HepG2 (cell line): ENCODE data around the gene KRTAP5-1. TPM values are rescaled to one million over a fixed set of nuclear protein-coding genes. Genes with fewer than 3 reads are reported as not detected.

ENCODE experiments used
- ATAC-seq: fragments of 200-7000 bp; cut with Tn5 transposase; 3 replicates; pipeline ENCODE4 v1.9.1; 2020; ENCODE audit warnings: mild to moderate bottlenecking, moderate library complexity
- BruUV-seq: library from RNA; stranded (reverse); fragments of 400-500 nt; replicated peaks from 2 replicates; lab custom pipeline; 2021; lab: Mats Ljungman, UMichigan
- CTCF ChIA-PET: fragments of 300-600 bp; formaldehyde crosslinking; extraction: SDS; loops from one replicate; lab custom pipeline; 2021; ENCODE audit warnings: low total read pairs, inconsistent platforms, low intra/inter-chr PET ratio; lab: Yijun Ruan, JAX
- POLR2A ChIA-PET: fragments of 350-600 bp; sonication (Branson Sonifier 250); formaldehyde crosslinking; loops from one replicate; lab custom pipeline; 2020; ENCODE audit warnings: antibody characterized with exemption, inconsistent platforms; lab: Yijun Ruan, JAX
- DNase-seq: peaks from one replicate; pipeline ENCODE4 v3.0.0-alpha.2; 2015; ENCODE audit warnings: low spot score
- FAIRE-seq: peaks from 3 replicates; lab custom pipeline; 2011; peaks lifted over from hg19 to GRCh38; lab: Jason Lieb, UNC
- H2AFZ ChIP-seq: one replicate; pipeline ENCODE4 v1.6.1; 2011; ENCODE audit warnings: low read length, inconsistent platforms
- H3K27ac ChIP-seq: fragments of 300-600 bp; 3 replicates; pipeline ENCODE4 v1.8.0; 2011; ENCODE audit warnings: mixed run types, mild to moderate bottlenecking, mixed read lengths, low read length, inconsistent platforms; ENCODE audit not compliant: insufficient read depth; ENCODE audit errors: extremely low read length
- H3K27me3 ChIP-seq, 2 experiments: fragments of 200-600 bp in 1 of 2; 2 replicates in 1 of 2; 3 replicates in 1 of 2; pipeline versions ENCODE4 v1.6.0 to v1.8.0; 2011; ENCODE audit warnings: low read length in 2 of 2, mild to moderate bottlenecking in 2 of 2, moderate library complexity in 2 of 2, inconsistent platforms in 1 of 2; ENCODE audit not compliant: insufficient read depth in 2 of 2, control insufficient read depth in 1 of 2
- H3K36me3 ChIP-seq, 2 experiments: fragments of 200-600 bp in 1 of 2; replicated peaks in 1 of 2; 2 replicates in 1 of 2; 3 replicates in 1 of 2; pipeline versions ENCODE4 v1.5.1 to v1.8.0; 2011; ENCODE audit warnings: low read length in 2 of 2, inconsistent platforms in 1 of 2; ENCODE audit not compliant: insufficient read depth in 2 of 2, control insufficient read depth in 1 of 2
- H3K4me1 ChIP-seq: 2 replicates; pipeline ENCODE4 v1.5.1; 2012; ENCODE audit warnings: low read length, inconsistent platforms; ENCODE audit not compliant: insufficient read depth
- H3K4me2 ChIP-seq: 2 replicates; pipeline ENCODE4 v1.6.0; 2011; ENCODE audit warnings: low read depth, low read length, inconsistent platforms
- H3K4me3 ChIP-seq, 3 experiments: fragments of 200-600 bp in 1 of 3; sonication (generic), shearing (Covaris generic) in 1 of 3; replicated peaks in 1 of 3; 2 replicates each; pipeline ENCODE4 v1.5.1; 2011 to 2016; ENCODE audit warnings: low read length in 3 of 3, inconsistent platforms in 2 of 3, low read depth in 2 of 3, mild to moderate bottlenecking in 2 of 3, control low read depth in 1 of 3, mixed read lengths in 1 of 3; ENCODE audit not compliant: insufficient read depth in 1 of 3
- H3K79me2 ChIP-seq: one replicate; pipeline ENCODE4 v1.6.1; 2011; ENCODE audit warnings: low read length, inconsistent platforms; ENCODE audit not compliant: insufficient read depth
- H3K9ac ChIP-seq: 2 replicates; pipeline ENCODE4 v1.6.0; 2011; ENCODE audit warnings: mild to moderate bottlenecking, low read depth, low read length, inconsistent platforms; ENCODE audit not compliant: insufficient read depth
- H3K9me3 ChIP-seq: 2 replicates; pipeline ENCODE4 v1.5.1; 2012; ENCODE audit warnings: mild to moderate bottlenecking, low read length
- H4K20me1 ChIP-seq: 2 replicates; pipeline ENCODE4 v1.6.0; 2011; ENCODE audit warnings: inconsistent platforms, mild to moderate bottlenecking, low read length, moderate library complexity; ENCODE audit not compliant: insufficient read depth
- FOXP1 ChIP-seq, 2 experiments: fragments of 450-650 bp in 1 of 2; IDR thresholded peaks; 2 replicates each; pipeline ENCODE4 v1.6.1; 2017 to 2018; ENCODE audit warnings: antibody characterized with exemption in 1 of 2
- GFI1 ChIP-seq: sonication (generic); formaldehyde crosslinking; IDR thresholded peaks from 2 replicates; pipeline ENCODE4 v1.5.0; 2020; ENCODE audit warnings: missing genetic modification reagents, mild to moderate bottlenecking, borderline replicate concordance
- MXD4 ChIP-seq: IDR thresholded peaks from 2 replicates; pipeline ENCODE4 v1.6.1; 2016; ENCODE audit warnings: mild to moderate bottlenecking, missing biosample characterization, missing genetic modification reagents
- MXI1 ChIP-seq: IDR thresholded peaks from 3 replicates; pipeline ENCODE4 v1.6.1; 2012; ENCODE audit warnings: low read depth, low read length, inconsistent platforms, borderline replicate concordance
- NFIC ChIP-seq: IDR thresholded peaks from 2 replicates; pipeline ENCODE4 v1.6.1; 2012; ENCODE audit warnings: mild to moderate bottlenecking, low read length, inconsistent platforms
- PHF20 ChIP-seq: sonication (generic); formaldehyde crosslinking; IDR thresholded peaks from 2 replicates; pipeline ENCODE4 v1.5.0; 2020; ENCODE audit warnings: mild to moderate bottlenecking, missing genetic modification reagents
- ZFP1 ChIP-seq: IDR thresholded peaks from 2 replicates; pipeline ENCODE4 v1.6.1; 2016
- ZFP36L2 ChIP-seq: sonication (generic); formaldehyde crosslinking; IDR thresholded peaks from 2 replicates; pipeline ENCODE4 v1.4.0; 2020; ENCODE audit warnings: missing genetic modification reagents
- ZNF703 ChIP-seq: sonication (generic); formaldehyde crosslinking; IDR thresholded peaks from 2 replicates; pipeline ENCODE4 v1.5.1; 2020; ENCODE audit warnings: missing genetic modification reagents, mild to moderate bottlenecking, moderate library complexity, borderline replicate concordance
- WGBS: methylation state at CpG from one replicate; pipeline ENCODE4 v1.1.6; 2017; ENCODE audit warnings: low lambda C conversion rate; 5-methylcytosine and 5-hydroxymethylcytosine counted together
- in situ Hi-C: cut with HindIII; loops from 2 replicates; pipeline ENCODE4 v1.10.0; 2017; ENCODE audit warnings: low pct_unique_long_range_greater_than_20kb; ENCODE audit not compliant: extremely low pct_ligation_motif_present
- intact Hi-C: fragments of 100-400 bp; cut with micrococcal nuclease; formaldehyde crosslinking; loops from one replicate; pipeline ENCODE4 v1.10.0; 2022; ENCODE audit not compliant: unreplicated experiment
- polyA plus RNA-seq, 8 experiments: library from polyadenylated mRNA; depleted of rRNA in 3 of 8; stranded (reverse) in 7 of 8; unstranded in 1 of 8; fragments of >200 nt; fragmentation: Illumina TruSeq in 4 of 8; extraction: Trizol in 4 of 8; gene quantifications; 2 replicates each; pipeline versions ENCODE4 v1.2.1 to v1.2.3, GENCODE V29; 2011 to 2016; ENCODE audit warnings: low read depth in 4 of 8, missing spikeins in 1 of 8, mixed read lengths in 1 of 8; ENCODE audit not compliant: insufficient read depth in 1 of 8
- total RNA-seq, 5 experiments: library from RNA; depleted of rRNA; stranded (reverse); fragments of >200 nt; fragmentation: Illumina TruSeq; extraction: Trizol; gene quantifications; 2 replicates each; pipeline ENCODE4 v1.2.3, GENCODE V29; 2016; ENCODE audit warnings: low read depth in 1 of 5
- TF ChIP-seq, protein P1 (sequence below): sonication (generic); formaldehyde crosslinking; IDR thresholded peaks from 2 replicates; pipeline ENCODE4 v1.4.0; 2020; ENCODE audit warnings: missing genetic modification reagents; ENCODE audit errors: not compliant biosample characterization
- TF ChIP-seq, protein P2 (sequence below): sonication (generic); formaldehyde crosslinking; IDR thresholded peaks from 2 replicates; pipeline ENCODE4 v1.4.0; 2020; ENCODE audit warnings: missing genetic modification reagents, borderline replicate concordance

The KRTAP5-1 gene
- total and polyA plus RNA-seq, 2 of the 13 experiments (the other 11 are each of a cell fraction or from before 2014, with no cell fraction given) = not detected

DNA sequence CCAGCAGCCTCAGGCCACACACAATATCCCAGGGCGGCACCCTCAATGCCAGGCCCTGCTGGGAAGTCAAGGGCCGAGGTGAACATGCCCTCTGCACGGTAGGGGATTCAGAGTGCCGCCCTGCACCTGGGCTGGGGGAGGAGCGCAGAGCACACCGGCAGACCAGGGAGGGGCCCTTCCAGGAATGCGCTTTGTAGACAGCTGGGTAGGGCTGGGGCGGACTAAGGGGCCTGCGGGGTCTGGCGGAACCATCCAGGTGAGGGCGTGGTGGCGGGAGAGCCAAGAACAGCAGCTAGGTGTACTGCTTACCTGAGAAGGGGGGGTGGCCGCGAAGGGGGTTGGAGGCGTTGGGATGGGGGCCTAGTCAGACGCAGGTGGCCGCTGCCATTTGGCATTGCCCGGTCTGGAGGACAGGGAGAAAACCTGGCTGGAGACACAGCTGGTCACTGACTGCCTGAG, 39.0 kb downstream of the KRTAP5-1 start:
- Histone ChIP-seq H3K36me3 (no peaks in the 10 kb centered on the region), H3K9me3 (no peaks in the 10 kb centered on the region), H4K20me1 (no peaks in the 10 kb centered on the region), H3K79me2 (no peaks in the 10 kb centered on the region), H3K4me3 (no peak overlapping the region), H3K4me1 (peaks cover 11% of the 10 kb centered on the region), H3K4me2 (no peak overlapping the region), H2AFZ (no peak overlapping the region), H3K27ac (no peak overlapping the region), H3K9ac (no peak overlapping the region), H3K27me3 (peaks cover 35 to 72% of the 10 kb centered on the region in 2 experiments; a peak in 4 of 5 replicates)
- WGBS = 20% methylated on average over 6 of the region's 18 CpGs
- in situ Hi-C loops = no loop called here
- ChIA-PET CTCF (interaction anchor here (0.6 to 2.7 kb wide), 3 partner anchors 28 to 330 kb away, joined by 3 to 17 read pairs (median 6); partner anchors contain the start of gene KRTAP5-5), POLR2A (interaction anchor here (1.0 kb wide), 1 partner anchor 28 kb away, joined by 4 read pairs; no protein-coding TSS in a partner anchor)
- FAIRE-seq = no peak
- no TSS peak for BruUV-seq
- no peak for ATAC-seq
- intact Hi-C loops = loop anchor here (5.0 kb wide), 1 partner anchor 81 kb away; the partner anchor contains the start of gene KRTAP5-5
- TF ChIP-seq ZNF703 (CRISPR knock-in tag) (no peak), ZFP36L2 (CRISPR knock-in tag) (no peak), PHF20 (CRISPR knock-in tag) (no peak), FOXP1 (IDR thresholded peaks at IDR 0.05) (no peak), FOXP1 (CRISPR knock-in tag; IDR thresholded peaks at IDR 0.05) (no peak), ZFP1 (no peak), MXD4 (CRISPR knock-in tag) (no peak), NFIC (no peak), MXI1 (no peak), GFI1 (CRISPR knock-in tag) (no peak)
- TF ChIP-seq, protein P1, sequence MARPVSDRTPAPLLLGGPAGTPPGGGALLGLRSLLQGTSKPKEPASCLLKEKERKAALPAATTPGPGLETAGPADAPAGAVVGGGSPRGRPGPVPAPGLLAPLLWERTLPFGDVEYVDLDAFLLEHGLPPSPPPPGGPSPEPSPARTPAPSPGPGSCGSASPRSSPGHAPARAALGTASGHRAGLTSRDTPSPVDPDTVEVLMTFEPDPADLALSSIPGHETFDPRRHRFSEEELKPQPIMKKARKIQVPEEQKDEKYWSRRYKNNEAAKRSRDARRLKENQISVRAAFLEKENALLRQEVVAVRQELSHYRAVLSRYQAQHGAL (CRISPR knock-in tag) = no peak
- TF ChIP-seq, protein P2, sequence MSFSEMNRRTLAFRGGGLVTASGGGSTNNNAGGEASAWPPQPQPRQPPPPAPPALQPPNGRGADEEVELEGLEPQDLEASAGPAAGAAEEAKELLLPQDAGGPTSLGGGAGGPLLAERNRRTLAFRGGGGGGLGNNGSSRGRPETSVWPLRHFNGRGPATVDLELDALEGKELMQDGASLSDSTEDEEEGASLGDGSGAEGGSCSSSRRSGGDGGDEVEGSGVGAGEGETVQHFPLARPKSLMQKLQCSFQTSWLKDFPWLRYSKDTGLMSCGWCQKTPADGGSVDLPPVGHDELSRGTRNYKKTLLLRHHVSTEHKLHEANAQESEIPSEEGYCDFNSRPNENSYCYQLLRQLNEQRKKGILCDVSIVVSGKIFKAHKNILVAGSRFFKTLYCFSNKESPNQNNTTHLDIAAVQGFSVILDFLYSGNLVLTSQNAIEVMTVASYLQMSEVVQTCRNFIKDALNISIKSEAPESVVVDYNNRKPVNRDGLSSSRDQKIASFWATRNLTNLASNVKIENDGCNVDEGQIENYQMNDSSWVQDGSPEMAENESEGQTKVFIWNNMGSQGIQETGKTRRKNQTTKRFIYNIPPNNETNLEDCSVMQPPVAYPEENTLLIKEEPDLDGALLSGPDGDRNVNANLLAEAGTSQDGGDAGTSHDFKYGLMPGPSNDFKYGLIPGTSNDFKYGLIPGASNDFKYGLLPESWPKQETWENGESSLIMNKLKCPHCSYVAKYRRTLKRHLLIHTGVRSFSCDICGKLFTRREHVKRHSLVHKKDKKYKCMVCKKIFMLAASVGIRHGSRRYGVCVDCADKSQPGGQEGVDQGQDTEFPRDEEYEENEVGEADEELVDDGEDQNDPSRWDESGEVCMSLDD (CRISPR knock-in tag) = no peak
- DNase-seq = no peak
